ENCODE data around the gene FFAR2. TPM values are rescaled to one million over a fixed set of nuclear protein-coding genes. Genes with fewer than 3 reads are reported as not detected.

The FFAR2 gene
- total RNA-seq, 1 donor from 2014 or later, result 2.6 TPM

DNA sequence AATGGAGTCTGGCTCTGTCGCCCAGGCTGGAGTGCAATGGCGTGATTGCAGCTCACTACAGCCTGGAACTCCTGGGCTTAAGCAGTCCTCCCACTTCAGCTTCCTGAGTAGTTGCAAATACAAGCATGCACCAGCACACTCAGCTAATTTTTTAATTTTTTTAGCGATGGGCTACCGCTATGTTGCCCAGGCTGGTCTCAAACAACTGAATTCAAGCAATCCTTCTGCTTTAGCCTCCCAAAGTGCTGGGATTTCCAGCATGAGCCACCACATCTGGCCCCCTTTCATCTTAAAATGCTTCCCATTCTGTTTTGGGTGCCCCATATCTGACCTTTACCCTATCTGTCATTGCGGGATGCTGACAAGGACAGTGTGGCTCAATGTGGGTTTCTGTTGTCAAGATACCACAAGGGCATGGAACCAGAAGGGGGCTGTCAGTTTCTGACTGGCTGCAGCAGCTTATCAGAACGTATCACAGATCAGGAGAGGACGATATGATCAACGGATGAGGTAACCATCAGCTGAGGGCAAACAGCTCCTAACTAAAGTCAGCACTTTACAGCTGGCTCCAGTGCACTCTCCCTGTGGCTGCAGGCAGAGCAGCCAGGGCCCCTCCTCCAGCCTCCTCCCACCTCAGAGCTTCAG lies 44.8 kb upstream of the FFAR2 start:
- intact Hi-C loops (cut with DNase I), result no loop called here
- H3K4me3 ChIP-seq, result no peak overlapping the region
- no peaks in the 10 kb centered on the region for H3K27me3 ChIP-seq
- no peaks in the 10 kb centered on the region for H3K36me3 ChIP-seq
- ATAC-seq (peak; percentile 36), DNase-seq (no peak)
- H3K4me1 ChIP-seq, result no peaks in the 10 kb centered on the region
- TF ChIP-seq, protein P1, sequence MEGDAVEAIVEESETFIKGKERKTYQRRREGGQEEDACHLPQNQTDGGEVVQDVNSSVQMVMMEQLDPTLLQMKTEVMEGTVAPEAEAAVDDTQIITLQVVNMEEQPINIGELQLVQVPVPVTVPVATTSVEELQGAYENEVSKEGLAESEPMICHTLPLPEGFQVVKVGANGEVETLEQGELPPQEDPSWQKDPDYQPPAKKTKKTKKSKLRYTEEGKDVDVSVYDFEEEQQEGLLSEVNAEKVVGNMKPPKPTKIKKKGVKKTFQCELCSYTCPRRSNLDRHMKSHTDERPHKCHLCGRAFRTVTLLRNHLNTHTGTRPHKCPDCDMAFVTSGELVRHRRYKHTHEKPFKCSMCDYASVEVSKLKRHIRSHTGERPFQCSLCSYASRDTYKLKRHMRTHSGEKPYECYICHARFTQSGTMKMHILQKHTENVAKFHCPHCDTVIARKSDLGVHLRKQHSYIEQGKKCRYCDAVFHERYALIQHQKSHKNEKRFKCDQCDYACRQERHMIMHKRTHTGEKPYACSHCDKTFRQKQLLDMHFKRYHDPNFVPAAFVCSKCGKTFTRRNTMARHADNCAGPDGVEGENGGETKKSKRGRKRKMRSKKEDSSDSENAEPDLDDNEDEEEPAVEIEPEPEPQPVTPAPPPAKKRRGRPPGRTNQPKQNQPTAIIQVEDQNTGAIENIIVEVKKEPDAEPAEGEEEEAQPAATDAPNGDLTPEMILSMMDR (IDR thresholded peaks at IDR 0.05), result no peak
- H3K9me3 ChIP-seq, result no peaks in the 10 kb centered on the region
- H3K27ac ChIP-seq, result no peak overlapping the region

DNA sequence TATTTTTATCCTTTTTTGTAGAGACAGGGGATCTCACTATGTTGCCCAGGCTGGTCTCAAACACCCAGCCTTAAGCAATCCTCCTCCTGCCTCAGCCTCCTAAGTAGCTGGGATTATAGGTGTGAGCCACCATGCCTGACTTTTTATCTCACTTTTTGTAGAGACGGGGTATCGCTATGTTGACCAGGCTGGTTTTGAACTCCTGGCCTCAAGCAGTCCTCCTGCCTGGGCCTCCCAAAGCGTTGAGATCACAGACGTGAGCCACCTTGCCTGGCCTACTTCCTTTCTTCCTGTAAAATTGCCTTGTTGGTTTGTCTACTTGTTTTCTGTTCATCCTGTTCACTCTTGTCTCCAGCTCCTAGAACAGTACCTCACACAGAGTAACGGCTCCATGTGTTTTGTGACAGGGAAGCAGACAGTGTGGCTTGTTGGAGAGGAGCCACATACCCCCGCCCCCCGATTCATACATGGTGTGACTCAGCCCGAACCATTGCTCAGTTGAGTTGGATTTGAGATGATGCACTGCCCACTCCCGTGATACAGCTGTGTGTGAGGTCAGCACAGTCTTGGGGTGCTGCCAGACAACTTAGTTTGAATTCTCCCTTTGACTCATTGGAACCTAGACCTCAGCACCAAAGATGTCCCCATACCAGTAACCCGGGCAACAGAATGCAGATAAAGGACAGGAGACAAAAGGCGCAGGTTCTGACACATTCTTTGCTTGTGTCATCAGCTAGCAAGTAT lies 43.0 kb upstream of the FFAR2 start:
- ATAC-seq, result no peak
- Histone ChIP-seq H3K36me3 (no peaks in the 10 kb centered on the region), H3K27me3 (no peaks in the 10 kb centered on the region), H3K27ac (no peak overlapping the region), H3K4me1 (no peaks in the 10 kb centered on the region), H3K9me3 (no peaks in the 10 kb centered on the region), H3K4me3 (no peak overlapping the region)
- TF ChIP-seq, protein P1 (IDR thresholded peaks at IDR 0.05), result no peak
- intact Hi-C loops (cut with DNase I), result no loop called here
- no peak for DNase-seq

DNA sequence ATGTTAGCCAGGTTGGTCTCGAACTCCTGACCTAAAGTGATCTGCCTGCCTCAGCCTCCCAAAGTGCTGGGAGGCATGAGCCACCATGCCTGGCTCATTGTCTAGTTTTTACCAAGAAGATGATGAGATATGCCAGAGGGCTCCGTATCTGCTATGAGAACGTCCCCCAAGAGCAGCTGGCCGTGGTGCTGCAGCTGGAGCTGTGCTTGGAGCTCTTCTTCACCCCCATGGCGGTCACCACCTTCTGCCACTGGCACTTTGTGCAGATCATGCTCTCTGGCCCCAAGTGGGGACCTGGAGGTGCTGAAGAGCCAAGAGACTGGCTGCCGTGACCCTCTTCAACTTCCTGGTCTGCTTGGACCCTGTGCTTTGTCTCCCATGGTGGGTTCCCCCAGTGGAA lies 40.4 kb upstream of the FFAR2 start:
- Histone ChIP-seq H3K4me1 (no peaks in the 10 kb centered on the region), H3K27me3 (no peaks in the 10 kb centered on the region), H3K27ac (no peak overlapping the region), H3K9me3 (no peaks in the 10 kb centered on the region), H3K36me3 (no peaks in the 10 kb centered on the region), H3K4me3 (no peak overlapping the region)
- ATAC-seq (no peak), DNase-seq (no peak)
- intact Hi-C loops (cut with DNase I), result no loop called here
- TF ChIP-seq, protein P1 (IDR thresholded peaks at IDR 0.05), result no peak

DNA sequence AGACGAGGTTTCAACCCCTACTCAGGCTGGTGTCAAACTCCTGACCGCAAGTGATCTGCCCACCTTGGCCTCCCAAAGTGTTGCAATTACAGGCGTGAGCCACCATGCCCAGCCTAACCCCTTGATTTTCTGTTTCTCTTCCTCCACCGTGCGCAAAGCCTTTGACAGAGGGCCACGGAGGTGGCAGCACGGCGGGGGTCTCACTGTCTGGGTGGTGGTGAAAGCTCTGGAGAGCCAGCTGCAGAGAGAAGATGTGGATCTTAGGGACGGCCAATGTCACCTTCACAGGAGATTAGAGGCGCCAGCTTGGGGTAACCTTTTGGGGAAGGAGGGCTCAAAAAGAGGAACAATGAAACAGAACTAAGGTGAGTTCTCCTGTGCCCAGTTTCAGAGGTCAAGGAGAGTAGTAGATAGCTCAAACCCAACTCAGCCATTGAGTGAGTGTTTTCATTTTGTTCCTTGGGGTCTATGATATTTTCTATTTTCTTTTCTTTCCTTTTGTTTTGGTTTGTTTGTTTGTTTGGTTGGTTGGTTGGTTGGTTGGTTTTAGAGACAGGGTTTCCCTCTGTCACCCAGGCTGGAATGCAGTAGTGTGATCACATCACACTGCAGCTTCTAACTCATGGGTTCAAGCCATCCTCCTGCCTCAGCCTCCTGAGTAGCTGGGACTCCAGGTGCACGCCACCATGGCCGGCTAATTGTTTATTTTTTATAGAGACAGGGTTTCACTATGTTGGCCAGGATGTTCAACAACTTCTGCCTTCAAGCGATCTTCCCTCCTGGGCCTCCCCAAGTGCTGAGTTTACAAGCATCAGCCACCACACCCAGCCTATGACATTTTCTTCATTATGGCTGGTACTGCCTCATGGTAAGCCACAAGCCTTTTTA lies 39.5 kb upstream of the FFAR2 start:
- TF ChIP-seq, protein P1 (IDR thresholded peaks at IDR 0.05), result no peak
- H3K36me3 ChIP-seq, result no peaks in the 10 kb centered on the region

DNA sequence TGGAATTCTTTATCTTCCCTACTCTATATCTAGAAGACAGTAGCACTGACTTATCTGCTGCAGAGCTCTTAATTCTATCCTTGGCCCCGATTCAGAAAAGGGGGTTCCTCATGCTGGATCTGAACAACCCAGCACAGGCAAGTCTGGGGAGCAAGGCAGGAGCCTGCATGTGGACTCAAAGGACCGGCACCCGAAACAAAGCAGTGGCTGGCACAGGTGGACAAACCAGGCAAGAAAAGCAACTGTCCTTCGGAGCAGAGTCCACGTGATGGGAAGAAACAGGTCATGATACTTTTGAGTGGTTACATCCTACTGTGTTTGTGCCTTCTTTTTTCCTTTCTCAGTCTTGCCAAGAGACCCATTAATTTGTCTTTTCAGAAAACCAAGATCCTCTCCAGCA lies 38.9 kb upstream of the FFAR2 start:
- H3K27me3 ChIP-seq, result no peaks in the 10 kb centered on the region
- H3K27ac ChIP-seq, result no peak overlapping the region
- intact Hi-C loops (cut with DNase I), result no loop called here
- DNase-seq (no peak), ATAC-seq (no peak)
- no peaks in the 10 kb centered on the region for H3K9me3 ChIP-seq
- H3K36me3 ChIP-seq, result no peaks in the 10 kb centered on the region
- no peak overlapping the region for H3K4me3 ChIP-seq
- no peaks in the 10 kb centered on the region for H3K4me1 ChIP-seq
- TF ChIP-seq, protein P1 (IDR thresholded peaks at IDR 0.05), result no peak

More for the DNA sequence above, 39.5 kb upstream of the FFAR2 start:
- no peaks in the 10 kb centered on the region for H3K9me3 ChIP-seq
- no peak for DNase-seq
- ATAC-seq, result no peak
- no peak overlapping the region for H3K27ac ChIP-seq
- no peaks in the 10 kb centered on the region for H3K4me1 ChIP-seq
- intact Hi-C loops (cut with DNase I), result no loop called here
- H3K27me3 ChIP-seq, result no peaks in the 10 kb centered on the region
- H3K4me3 ChIP-seq, result no peak overlapping the region
